Lower leg skin (tissue), 4 donors: ENCODE data around the gene ALDH3B2. TPM values are rescaled to one million over a fixed set of nuclear protein-coding genes. Genes with fewer than 3 reads are reported as not detected.
A peak's percentile ranks its signal among the peaks of the same experiment; 100 is the strongest.

Experiments used
- DNase-seq, 2 donors: peaks; one replicate each; pipeline ENCODE4 v3.0.0-alpha.2; 2019; ENCODE audit warnings: low spot score in 2 of 2
- H3K4me3 ChIP-seq: fragments of 200-600 bp; sonication (generic); 2 replicates; pipeline ENCODE4 v1.5.1; 2017; ENCODE audit warnings: mild to moderate bottlenecking, low read depth; ENCODE audit not compliant: poor library complexity, severe bottlenecking
- CTCF ChIP-seq, 3 donors: fragments of 450-650 bp; IDR thresholded peaks; one replicate each; pipeline ENCODE4 v1.5.1; 2016; ENCODE audit warnings: antibody characterized with exemption in 3 of 3, mild to moderate bottlenecking in 3 of 3, moderate library complexity in 2 of 3
- POLR2A ChIP-seq, 2 donors: fragments of 450-650 bp; IDR thresholded peaks; one replicate each; pipeline ENCODE4 v1.6.1; 2016 to 2017; ENCODE audit warnings: antibody characterized with exemption in 2 of 2, mild to moderate bottlenecking in 1 of 2, moderate library complexity in 1 of 2
- whole genome bisulfite sequencing, 2 donors: methylation state at CpG; one replicate each; pipeline ENCODE4 v1.1.5; 2018; 5-methylcytosine and 5-hydroxymethylcytosine counted together
- intact Hi-C: fragments of 100-400 bp; cut with DNase I; formaldehyde crosslinking; loops from one replicate; pipeline ENCODE4 v1.15.0; 2023; ENCODE audit warnings: low total_unique reads
- total RNA-seq, 4 donors: library from RNA; depleted of rRNA; stranded (reverse); fragments of >200 nt; gene quantifications; one replicate each; pipeline ENCODE4 v1.1.0, GENCODE V29; 2016

Gene ALDH3B2
- total RNA-seq, 4 donors from 2014 or later: 127 to 221 (median 170) TPM

- no peak for TF ChIP-seq CTCF (IDR thresholded peaks at IDR 0.05)
- no peak for TF ChIP-seq POLR2A (IDR thresholded peaks at IDR 0.05)
- DNase-seq: peak in 1 of 2 donors; percentile 73
- intact Hi-C loops: no loop called here
- 90 to 93% methylated on average over 30 of the region's 30 CpGs for WGBS, 2 donors
- H3K4me3 ChIP-seq: no peak overlapping the region
These were observed 41.3 kb downstream of the ALDH3B2 start for GRCh38 chr11:67632982-67633755.

GRCh38 chr11:67632175-67632981 is 42.0 kb downstream of the ALDH3B2 start:
- intact Hi-C loops: no loop called here
- TF ChIP-seq CTCF (IDR thresholded peaks at IDR 0.05): no peak
- no peak for TF ChIP-seq POLR2A (IDR thresholded peaks at IDR 0.05)
- 79 to 80% methylated on average over 12 of the region's 12 CpGs for WGBS, 2 donors
- H3K4me3 ChIP-seq: no peak overlapping the region
- DNase-seq: no peak

- H3K4me3 ChIP-seq: no peak overlapping the region
- TF ChIP-seq POLR2A (IDR thresholded peaks at IDR 0.05) (no peak), CTCF (IDR thresholded peaks at IDR 0.05) (no peak)
- WGBS, 2 donors: 87 to 95% methylated on average over 2 of the region's 2 CpGs
- intact Hi-C loops: no loop called here
- DNase-seq: no peak
These were observed 42.6 kb downstream of the ALDH3B2 start for GRCh38 chr11:67631853-67632174.

GRCh38 chr11:67631411-67631810 is 43.0 kb downstream of the ALDH3B2 start:
- intact Hi-C loops: no loop called here
- H3K4me3 ChIP-seq: no peak overlapping the region
- TF ChIP-seq CTCF (IDR thresholded peaks at IDR 0.05): no peak
- TF ChIP-seq POLR2A (IDR thresholded peaks at IDR 0.05): no peak
- peak in 1 of 2 donors; percentile 86 for DNase-seq
- WGBS, 2 donors: 71 to 81% methylated on average over 6 to 7 of the region's 7 CpGs

GRCh38 chr11:67630943-67631331 is 43.5 kb downstream of the ALDH3B2 start:
- H3K4me3 ChIP-seq: peak overlapping the region; percentile 34
- 47 to 62% methylated on average over 14 to 16 of the region's 16 CpGs for WGBS, 2 donors
- intact Hi-C loops: no loop called here
- no peak for TF ChIP-seq POLR2A (IDR thresholded peaks at IDR 0.05)
- no peak for TF ChIP-seq CTCF (IDR thresholded peaks at IDR 0.05)
- DNase-seq: no peak
